ENCODE data around the gene SCCPDH.
"Not testable (repeated sequence)": the region's sequence is repeated elsewhere in the genome, so short reads cannot be mapped to it uniquely, and the experiment has no call there.

Gene SCCPDH

DNA sequence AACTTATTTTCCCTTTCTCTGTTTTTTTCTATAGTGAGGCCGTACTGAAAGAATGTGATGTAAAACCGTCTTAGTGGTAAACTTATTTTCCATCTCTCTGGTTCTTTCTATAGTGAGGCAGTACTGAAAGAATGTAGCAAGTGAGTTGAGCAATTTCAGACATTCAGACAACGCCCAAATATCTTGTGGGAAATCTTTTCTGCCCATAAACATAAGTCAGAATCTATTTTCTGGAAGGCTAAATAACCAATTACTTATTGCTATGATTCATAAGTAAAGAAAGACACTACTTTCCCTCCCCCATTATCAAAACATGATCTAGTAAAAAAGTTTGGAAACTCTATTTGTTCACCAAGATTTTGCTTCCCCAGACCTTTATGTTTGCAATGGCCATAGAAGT is 18.8 kb upstream of the SCCPDH start:
- DNase-seq (ENCODE audit: low spot score) = no peak

DNA sequence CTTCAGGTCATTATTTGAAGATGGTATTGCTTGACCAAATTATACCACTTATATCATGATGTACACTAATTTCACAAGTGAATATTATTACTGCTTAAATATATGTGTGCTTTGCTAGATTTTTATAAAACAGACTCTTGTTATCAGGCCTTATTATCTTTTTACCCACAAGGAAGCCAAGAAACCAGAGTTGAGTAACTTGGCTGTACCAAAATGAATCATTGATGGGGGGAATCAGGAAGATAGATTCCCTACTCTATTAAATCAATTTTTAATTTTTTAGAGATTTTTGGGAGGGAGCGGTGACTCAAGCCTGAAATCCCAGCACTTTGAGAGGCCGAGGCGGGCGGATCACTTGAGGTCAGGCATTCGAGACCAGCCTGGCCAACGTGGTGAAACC is 16.0 kb upstream of the SCCPDH start:
- DNase-seq (ENCODE audit: low spot score) = no peak

DNA sequence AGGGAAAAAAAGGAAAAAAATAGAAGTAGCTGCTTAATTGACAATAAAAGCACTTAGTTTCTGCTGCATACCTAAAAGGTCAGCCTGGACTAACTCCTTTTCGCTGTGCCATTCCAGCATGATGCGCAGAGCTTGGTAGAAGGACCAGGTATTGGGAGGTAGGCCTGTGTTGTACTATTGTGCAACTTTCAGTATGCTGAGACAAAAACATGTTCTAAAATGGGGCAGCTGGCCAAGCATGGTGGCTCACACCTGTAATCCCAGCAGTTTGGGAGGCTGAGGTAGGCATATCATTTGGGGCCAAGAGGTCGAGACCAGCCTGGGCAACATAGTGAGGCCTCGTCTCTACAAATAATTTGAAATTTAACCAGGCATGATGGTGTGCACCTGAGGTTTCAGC is 15.0 kb upstream of the SCCPDH start:
- no peak for DNase-seq (ENCODE audit: low spot score)

DNA sequence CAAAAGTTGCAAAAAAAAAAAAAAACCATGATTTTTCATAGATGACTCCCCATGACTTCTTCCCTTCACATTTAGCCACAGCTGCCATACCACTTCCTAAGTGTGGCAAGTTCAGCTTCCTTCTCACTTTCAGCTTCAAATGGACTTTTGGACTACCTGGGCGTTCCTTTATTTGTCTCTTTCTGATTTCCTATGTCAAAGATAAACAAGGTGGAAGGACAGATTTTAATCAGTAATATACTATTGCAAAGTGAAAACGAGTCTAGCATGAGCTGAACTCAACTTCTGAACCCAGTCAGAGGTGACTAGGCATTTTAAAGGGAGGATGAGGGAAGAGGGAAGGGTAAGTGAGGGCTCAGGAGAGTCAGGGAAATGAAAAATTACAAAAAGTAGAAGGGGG is 14.4 kb upstream of the SCCPDH start:
- DNase-seq (ENCODE audit: low spot score) = no peak

DNA sequence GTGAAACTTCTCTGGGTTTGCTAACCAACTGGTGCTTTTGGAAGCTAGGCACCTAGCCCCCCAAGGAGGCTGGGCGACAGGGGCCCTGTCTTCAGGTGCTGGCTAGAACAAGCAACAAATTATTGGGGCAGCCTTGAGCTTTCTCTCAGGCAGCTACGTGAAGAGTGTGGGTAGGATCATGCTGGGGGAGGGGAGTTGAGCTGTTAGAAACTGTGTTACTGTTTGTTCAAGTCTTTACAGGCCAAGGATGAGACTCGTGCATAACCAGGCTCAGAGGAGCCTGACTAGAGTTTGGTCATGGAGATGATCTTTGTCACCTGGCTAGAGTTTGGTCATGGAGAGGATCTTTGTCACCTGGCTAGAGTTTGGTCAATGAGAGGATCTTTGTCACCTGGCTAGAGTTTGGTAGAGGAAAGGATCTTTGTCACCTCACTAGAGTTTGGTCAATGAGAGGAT is 12.6 kb upstream of the SCCPDH start:
- no peak for DNase-seq (ENCODE audit: low spot score)

DNA sequence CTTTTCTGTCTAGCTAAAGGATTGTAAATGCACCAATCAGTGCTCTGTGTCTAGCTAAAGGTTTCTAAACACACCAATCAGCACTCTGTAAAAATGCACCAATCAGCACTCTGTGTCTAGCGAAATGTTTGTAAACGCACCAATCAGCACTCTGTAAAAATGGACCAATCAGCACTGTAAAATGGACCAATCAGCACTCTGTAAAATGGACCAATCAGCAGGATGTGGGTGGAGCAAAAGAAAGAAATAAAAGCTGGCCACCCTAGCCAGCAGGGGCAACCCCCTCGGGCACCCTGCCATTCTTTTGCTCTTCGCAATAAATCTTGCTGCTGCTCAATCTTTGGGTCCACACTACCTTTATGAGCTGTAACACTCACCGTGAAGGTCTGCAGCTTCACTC is 11.8 kb upstream of the SCCPDH start:
- DNase-seq (ENCODE audit: low spot score) = not testable (repeated sequence)

DNA sequence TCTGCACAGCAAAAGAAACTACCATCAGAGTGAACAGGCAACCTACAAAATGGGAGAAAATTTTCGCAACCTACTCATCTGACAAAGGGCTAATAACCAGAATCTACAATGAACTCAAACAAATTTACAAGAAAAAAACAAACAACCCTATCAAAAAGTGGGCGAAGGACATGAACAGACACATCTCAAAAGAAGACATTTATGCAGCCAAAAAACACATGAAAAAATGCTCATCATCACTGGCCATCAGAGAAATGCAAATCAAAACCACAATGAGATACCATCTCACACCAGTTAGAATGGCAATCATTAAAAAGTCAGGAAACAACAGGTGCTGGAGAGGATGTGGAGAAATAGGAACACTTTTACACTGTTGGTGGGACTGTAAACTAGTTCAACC is 4.8 kb upstream of the SCCPDH start:
- DNase-seq (ENCODE audit: low spot score) = not testable (repeated sequence)

DNA sequence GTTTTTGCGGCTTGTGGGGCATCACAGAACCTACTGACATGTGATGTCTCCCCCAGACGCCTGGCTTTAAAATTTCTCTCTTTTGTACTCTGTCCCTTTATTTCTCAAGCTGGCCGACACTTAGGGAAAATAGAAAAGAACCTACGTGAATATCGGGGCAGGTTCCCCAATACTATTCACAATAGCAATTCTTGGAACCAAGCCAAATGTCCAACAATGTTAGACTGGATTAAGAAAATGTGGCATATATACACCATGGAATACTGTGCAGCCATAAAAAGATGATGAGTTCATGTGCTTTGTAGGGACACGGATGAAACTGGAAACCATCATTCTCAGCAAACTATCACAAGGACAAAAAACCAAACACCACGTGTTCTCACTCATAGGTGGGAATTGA is 3.4 kb upstream of the SCCPDH start:
- not testable (repeated sequence) for DNase-seq (ENCODE audit: low spot score)

DNA sequence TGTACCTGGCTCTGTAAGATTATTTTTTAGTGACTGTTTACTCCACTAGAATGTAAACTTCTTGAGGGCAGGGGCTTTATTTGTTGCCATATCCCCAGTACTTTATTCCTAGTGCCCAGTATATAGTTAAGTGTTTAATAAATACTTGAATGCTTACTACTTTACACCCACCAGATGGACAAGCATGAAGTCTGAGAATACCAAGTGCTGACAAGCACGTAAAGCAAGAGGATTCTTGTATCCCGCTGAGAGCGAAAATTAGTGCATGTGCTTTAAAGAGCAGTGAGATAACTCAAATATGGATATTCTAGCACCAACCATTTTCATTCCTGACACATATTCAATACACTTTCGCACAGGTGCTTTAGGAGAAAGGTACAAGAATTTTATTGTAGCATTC is 1.5 kb upstream of the SCCPDH start:
- DNase-seq (ENCODE audit: low spot score) = no peak

DNA sequence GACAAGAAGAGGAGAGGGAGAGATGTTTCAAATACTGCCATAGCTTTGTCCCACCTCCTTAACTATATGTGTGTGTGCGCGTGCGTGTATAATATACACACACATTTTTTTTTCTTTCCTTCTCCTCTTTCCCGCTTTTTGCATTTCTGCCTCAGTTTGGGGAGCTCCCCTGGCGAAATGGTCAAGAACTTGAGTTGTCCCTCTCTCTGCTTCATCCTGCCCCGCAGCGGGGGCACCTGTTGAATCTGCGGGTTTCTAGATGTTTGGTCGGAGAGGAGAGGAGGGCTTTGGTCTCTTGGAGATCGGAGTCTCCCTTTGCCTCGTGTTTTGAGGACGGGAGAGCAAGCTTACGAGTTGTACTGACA is 504 bp downstream of the SCCPDH start:
- peak; percentile 12 for DNase-seq (ENCODE audit: low spot score)

DNA sequence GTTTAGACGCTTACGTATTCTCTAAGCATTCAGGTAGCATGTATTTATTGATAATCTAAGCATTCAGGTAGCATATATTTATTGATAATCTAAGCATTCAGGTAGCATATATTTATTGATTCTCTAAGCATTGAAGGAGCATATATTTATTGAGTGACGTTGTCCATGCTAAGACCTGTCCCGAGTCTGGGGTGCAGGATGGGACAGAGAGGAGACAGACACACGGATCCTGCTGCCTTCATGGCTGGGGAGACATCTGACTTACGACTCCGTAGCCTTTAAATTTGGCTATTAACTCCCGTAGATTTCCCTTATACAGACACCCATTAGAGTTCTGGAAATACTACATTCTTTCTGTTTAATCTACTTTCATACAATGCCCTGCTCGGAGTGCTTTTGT is 982 bp downstream of the SCCPDH start:
- DNase-seq (ENCODE audit: low spot score) = no peak

DNA sequence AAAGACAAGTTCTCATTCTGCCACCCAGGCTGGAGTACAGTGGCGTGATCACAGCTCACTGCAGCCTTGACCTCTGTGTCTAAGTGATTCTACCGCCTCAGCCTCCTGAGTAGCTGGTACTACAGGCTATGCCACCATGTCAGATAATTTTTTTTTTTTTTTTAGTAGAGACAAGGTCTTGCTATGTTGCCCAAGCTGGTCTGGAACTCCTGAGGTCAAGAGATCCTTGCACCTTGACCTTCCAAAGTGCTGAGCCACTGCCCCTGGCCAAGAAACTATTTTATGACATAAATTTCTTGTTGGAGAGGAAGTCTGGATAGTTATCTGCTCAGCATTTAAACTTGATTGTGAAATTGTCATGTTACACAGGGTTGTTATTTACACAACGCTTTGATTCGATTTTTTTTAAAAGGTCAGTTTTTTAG is 2.1 kb downstream of the SCCPDH start:
- DNase-seq (ENCODE audit: low spot score) = no peak

DNA sequence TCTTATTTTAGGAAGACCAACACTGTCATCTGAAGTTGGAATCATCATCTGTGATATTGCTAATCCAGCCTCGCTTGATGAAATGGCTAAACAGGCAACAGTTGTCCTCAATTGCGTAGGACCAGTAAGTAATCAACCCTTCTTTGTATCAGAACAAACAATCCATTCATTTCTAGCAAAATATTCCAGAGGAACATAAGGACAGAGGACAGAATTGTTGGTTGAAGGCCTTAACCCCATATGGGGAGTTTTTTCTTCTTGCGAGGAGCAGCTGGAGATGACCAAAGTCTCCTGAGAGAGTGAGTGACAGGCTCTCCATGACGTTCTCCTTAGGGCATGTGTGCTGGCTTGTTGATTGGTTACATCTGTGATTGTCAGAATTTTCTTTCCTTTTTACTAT is 2.7 kb downstream of the SCCPDH start:
- DNase-seq (ENCODE audit: low spot score) = no peak

DNA sequence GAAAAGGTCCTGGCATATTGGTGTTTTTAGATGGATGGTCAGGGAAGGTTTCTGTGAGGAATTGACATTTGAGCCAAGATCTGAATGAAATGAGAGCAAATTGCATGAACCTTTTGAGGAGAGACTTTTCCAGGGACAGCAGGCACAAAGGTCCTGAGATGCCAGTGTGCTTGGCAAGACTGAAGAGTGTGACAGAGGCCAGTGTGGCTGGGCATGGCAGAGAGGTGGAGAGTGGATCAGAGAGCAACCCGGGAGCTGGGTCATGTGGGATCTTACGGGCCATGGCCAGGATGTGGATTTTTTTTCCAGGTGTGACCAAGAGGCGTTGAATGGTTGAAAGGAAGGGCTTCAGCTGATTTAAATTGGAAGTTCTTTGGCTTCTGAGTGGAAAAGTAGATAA is 3.4 kb downstream of the SCCPDH start:
- DNase-seq (ENCODE audit: low spot score) = no peak

DNA sequence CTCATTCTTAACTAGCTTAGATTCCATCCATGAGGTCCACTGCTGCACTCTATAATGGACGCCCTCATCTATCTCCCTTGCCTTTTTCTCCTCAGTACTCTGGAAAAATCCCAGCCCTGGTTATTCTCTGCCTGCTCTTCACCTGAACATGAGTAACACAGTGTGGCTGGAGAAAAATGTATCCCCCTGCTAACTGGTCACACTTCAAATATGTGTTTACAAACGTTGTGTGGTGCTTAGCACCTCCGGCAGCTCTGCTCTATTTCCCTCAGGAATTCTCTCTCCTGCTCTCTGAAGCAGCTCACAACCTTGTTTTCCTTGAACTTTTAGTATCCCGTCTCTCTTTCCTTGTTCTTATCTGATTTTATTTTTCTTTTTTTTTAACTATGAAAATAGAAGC is 4.1 kb downstream of the SCCPDH start:
- no peak for DNase-seq (ENCODE audit: low spot score)

DNA sequence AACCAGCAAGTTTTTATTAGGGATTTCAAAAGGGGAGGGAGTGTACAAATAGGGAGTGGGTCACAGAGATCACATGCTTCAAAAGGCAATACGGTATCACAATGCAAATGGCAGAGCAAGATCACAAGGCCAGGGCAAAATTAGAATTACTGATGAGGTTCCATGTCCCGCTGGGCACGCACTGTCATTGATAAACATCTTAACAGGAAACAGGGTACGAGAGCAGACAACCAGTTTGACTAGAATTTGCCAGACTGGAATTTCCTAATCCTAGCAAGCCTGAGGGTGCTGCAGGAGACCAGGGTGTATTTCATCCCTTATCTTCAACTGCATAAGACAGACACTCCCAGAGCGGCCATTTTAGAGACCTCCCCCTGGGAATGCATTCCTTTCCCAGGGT is 4.8 kb downstream of the SCCPDH start:
- DNase-seq (ENCODE audit: low spot score) = not testable (repeated sequence)

DNA sequence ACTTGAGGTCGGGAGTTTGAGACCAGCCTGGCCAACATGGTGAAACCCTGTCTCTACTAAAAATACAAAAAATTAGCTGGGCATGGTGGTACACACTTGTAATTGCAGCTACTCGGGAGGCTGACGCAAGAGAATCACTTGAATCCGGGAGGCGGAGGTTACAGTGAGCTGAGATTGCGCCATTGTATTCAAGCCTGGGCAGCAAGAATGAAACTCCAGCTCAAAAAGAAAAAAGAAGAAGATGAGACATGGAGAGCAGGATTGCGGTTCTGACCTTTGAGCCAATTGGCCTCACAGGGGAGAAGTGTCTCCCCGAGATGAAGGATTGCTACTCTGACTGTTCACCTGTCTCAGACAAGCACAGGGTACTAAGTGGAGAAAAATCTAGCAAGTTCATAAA is 6.6 kb downstream of the SCCPDH start:
- no peak for DNase-seq (ENCODE audit: low spot score)

DNA sequence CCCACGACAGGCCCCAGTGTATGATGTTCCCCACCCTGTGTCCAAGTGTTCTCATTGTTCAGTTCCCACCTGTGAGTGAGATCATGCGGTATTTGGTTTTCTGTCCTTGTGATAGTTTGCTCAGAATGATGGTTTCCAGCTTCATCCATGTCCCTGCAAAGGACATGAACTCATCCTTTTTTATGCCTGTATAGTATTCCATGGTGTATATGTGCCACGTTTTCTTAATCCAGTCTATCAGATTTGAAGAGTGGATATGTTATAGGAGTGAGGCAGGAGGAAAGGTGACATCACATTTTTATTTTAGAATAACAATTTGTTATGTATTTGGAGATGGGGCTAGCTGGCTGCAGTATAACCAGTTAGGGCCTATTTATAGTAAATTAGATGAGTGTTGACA is 7.7 kb downstream of the SCCPDH start:
- not testable (repeated sequence) for DNase-seq (ENCODE audit: low spot score)

DNA sequence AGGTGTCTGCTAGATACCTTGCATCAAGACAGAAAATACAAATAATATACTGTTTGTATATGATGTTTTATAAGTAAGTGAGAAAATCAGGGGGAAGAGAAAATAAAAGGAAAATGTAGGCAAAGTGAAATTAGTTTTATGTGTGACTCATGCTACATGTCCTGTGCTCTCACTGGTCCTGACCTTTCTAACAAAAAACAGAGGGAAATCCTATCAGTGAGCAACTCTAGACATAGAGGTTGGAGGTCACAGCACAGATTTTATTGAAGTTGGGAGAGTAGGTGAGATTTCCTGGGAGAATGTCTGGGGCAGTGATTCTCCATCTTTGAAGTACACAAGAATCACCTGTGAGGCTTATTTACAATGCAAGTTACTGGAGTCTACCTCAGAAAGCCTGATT is 9.5 kb downstream of the SCCPDH start:
- DNase-seq (ENCODE audit: low spot score) = no peak

DNA sequence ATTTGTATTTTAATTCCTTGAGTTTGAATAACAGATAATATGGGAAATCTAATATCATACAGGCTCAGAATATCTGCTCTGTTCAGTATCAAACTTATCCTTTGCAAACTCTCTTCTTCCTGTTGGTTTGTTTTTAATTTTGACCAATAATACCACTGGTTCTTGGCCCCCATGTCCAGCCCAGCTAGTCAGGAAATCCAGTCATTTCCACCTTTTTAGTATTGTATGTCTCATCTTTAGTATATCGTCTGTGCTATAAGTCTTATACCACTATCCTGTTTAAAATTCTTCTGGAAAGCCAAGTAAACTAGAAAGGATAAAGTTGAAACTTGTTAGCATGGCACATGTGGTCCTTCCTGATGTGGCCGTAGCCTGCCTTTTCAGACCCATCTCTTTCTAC is 10.7 kb downstream of the SCCPDH start:
- DNase-seq (ENCODE audit: low spot score) = no peak

DNA sequence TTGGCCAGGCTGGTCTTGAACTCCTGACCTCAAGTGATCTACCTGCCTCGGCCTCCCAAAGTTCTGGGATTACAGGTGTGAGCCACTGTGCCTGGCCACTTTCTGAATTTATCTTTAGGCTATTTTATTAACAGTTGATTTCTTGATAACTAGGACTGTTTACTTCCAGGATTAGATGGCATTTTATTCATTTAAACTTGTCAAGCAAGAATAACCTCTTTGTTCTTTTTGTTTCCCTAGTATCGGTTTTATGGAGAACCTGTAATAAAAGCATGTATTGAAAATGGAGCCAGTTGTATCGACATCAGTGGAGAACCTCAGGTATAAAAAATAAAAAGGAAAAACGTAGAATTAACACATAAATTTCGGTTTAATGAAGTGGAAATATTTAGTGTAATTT is 11.5 kb downstream of the SCCPDH start:
- no peak for DNase-seq (ENCODE audit: low spot score)

DNA sequence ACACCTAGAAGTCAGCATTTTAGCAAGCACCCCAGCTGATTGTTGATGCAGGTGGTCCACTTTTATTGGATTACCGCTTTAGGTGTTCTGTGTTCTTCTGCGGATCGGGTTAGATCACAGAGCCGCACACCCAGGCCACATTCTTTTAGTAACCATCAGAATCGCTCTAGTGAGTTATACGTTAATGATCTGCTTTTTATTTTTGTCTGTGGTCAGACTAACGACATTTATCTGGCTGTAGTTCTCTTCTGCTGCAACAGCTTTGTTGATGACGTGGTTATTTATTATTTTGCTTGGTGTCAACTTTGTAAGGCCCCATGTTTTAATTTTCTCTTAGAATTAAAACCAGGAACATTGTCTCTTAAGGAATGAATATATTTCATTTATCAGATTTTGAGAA is 18.2 kb downstream of the SCCPDH start:
- no peak for DNase-seq (ENCODE audit: low spot score)

DNA sequence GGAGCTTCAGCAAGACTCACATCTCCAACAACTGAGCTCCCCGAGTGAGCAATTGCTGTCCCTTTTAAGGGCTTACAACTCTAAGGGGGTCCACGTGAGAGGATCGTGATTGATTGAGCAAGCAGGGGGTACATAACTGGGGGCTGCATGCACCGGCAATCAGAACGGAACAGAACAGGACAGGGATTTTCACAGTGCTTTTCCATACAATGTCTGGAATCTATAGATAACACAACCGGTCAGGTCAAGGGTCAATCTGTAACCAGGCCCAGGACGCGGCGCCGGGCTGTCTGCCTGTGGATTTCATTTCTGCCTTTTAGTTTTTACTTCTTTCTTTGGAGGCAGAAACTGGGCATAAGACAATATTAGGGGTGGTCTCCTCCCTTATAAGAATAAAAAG is 21.9 kb downstream of the SCCPDH start:
- DNase-seq (ENCODE audit: low spot score) = not testable (repeated sequence)

DNA sequence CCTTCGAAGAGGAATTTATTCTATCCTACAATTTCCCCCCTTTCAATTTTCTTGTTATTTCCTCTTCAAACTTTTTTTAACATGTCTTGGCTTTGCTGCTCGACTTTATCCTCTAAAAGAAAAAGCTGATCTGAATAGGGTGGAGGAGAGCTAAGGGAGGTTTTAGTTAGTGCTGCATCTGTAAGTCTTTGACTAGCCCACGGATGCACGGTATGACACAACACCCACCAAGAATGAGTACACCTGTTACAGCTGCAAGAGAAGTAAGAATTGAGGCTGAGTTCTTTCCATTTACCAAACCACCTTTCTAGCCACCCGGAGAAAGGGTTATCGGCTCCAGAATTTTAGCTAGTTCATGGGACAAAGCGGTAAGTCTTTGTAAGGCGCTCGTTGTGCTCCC is 23.8 kb downstream of the SCCPDH start:
- no peak for DNase-seq (ENCODE audit: low spot score)

DNA sequence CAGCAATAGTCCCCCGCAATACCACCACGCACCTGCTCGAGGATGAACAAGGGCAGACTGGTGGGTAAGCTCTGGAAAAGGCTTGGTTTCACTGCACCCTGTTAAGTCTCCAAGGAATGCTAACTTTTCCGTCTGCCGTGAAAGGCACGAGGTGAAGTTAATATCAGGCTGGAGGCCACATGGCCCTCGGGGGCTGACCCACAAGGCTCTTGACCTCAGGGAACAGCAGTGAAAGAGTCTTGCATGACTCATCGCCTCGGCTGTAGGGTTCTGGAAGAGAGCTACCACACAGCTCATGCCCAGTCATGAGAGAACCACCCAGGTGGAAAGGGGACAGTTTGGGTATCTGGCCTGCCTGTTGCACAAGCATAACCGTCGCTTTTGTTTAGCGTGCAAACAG is 24.7 kb downstream of the SCCPDH start:
- no peak for DNase-seq (ENCODE audit: low spot score)

All from hematopoietic multipotent progenitor cell treated with erythropoietin and hydrocortisone succinate and interleukin-3 and kit ligand, for 15 days (in vitro differentiated cells).